CD4-positive, alpha-beta T cell treated with Interferon alpha-2 for 1 hour (primary cell): ENCODE data around the gene PHF14.

Experiments used
- DNase-seq, 2 donors: peaks; one replicate each; pipeline ENCODE4 v3.0.0-alpha.2; 2020 to 2022

PHF14 gene

DNA sequence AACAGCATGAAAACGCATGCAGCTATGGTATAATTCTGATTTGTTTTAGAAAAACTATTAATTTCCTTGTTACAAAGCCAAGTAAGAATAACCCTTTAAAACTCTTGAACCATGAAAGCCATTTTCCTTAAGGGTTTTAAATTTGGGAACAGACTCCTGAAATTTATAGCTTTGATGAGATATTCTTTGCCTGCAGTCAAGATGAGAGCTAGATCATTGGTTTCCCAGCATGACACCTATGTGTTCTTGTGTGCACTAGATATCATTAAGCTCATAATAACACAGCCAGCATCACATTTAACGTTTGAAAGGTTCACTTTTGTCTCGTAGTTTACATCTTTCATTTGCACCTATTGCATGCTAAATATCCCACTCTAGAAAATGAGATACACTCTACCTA lies 202.2 kb downstream of the PHF14 start:
- DNase-seq, result no peak

DNA sequence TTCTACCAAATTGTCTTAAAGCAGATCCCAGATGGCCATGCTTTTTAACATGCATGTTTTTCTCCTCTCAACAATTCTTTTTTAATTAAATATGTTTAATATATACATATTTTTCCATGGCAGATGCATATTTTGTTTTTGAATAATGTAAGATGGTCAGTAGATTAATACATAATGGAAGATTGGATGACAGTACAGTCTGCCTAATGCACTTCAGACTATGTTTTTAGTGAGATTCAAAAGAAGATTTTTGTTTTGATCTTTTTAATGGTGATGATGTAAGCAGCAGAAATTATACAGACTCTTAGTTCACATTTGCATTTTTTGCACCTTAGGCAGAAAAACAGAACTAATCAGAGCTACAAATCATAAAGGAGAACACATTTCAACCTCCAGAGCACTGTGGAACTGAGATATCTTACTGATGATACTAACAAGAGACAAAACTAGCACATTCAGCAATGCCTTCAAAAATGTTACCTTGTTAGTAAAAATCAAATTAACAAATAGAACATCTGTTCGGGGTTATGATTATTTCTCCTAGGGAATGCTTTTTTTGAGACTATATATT lies 203.4 kb downstream of the PHF14 start:
- DNase-seq, result no peak

DNA sequence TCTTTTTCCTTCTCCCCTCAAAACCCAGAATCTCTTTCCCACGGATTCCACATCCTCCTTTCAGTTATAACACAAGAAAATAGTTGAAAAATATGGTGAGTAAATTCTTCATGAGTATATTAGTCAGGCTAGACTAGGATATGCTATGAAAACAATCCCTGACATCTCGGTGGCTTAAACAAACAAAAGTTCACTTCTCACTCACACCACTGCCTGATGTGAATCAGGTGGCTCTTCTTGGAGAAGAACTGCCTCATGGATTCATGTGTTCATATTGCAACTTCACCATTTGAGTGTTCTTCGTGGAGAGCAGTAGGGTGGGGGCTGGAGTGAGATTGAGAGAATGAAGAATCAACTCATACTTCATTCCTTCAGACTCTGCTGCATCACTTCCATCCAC lies 204.1 kb downstream of the PHF14 start:
- no peak for DNase-seq

DNA sequence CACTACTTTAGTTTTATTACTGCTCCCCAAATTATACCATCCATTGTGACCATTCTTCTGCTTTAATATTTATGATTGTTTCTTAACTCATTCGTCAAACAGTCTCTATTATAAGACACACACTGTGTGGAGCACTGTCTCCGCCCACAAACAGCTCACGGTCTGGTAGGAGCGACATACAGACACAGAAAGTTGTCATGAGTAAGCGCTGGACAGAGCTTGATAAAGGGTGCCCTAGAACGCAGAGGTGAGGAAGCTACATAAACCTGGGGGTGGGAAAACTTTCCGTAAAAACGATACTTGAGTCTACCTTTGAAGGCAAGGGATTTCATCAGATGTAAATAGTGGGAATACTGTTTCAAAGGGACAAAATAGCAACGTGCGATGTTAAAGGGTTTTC lies 207.9 kb downstream of the PHF14 start:
- DNase-seq, result no peak

DNA sequence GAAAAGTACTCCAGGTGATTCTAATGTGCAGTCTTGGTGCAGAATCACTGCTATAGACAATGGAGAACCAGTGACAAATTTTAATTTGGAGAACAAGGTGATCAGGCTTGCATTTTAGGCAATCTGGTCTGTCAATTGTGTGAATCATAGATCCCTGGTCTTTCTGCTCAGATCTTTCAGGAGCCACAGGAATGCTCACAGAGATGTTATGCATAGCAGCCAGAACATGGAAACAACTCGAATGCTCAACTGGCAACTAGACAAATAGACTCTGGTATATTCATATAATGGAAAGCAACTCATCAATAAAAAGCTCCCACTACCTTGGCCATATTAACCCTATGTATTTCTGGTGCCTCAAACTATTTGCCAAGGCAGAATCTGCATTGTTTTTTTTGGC lies 209.1 kb downstream of the PHF14 start:
- no peak for DNase-seq

DNA sequence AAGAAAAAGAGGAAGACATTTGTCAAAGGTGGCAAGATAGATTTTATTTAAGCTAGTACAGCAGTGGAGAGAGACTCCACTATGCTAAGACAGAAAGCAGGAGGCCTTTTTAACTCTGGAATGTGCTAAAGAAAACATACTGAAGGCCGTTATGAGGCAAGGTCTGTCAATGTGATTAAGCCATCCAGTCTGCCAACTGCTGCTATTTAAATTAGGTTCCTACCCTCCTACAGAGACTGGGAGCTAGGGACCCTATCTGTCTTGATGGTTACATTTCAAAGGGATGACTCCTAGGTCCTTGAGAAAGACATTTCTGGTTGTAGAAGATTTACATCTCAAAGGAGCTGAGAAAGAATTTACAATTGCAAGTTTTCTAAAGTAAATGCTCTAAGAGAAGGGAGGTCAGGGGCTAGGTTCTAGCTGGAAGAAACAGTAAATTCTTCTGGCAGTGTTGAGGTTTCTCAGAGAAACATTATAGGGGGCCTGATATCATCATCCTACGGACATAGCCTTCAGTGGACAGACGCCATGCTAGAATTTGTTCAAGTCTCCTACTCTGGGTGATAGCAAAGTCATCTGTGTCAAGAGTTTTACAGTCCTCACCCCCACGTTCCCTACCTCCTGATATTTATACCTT lies 211.6 kb downstream of the PHF14 start:
- DNase-seq, result no peak

DNA sequence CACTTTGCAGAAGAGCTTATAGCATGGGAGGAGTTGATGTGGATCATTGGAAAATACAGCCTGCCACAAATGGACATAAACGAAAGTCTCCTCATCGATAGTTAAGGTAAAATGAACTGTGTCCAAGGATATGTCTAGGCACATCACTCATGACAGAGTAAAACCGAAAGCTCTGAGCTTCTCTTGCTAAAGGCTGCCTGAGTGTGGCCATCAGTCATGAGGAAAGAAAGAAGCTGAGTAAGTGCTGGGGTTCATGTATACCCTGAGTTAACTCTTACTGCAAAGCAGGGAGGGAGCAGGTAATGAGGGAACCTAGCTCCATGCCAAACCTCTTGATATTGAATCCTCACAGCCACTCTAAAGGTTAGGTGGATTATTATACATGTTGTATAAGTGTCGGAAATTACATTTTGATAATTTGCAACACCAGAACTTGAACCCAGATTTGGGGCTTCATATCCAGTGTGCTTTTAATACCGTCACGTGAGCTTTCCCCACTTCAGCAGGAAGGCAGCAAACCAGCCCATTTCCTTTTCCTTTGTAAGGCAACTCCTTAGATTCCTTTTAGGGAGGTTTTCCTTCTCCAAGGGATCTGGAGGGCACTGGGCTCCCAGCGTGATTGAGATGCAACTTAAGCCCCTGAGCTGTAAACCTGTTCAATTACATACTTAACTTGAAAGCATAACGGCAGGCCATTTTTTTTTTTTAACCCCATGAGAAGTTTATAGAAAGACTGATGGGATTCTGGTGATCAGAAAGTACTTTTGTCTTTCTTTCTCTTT lies 215.0 kb downstream of the PHF14 start:
- DNase-seq, result no peak

DNA sequence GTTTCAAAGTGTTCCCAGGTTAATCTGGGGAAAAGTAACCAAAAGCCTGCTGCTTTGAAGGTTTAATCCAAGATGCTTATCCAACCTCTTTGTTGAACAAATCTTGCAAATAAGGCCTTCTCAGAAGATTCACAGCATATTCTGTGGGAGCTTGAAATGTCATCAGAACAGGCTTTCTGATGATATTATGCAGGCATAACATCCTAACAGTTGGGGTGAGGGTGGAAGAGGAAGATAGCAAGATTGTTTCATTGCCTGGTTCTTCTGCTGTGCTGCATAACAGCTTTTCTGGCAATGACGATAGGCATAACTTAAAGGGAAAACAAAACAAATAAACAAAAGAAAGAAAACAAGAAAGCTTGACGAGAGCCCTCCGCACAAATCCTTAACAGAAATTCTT lies 217.4 kb downstream of the PHF14 start:
- no peak for DNase-seq

DNA sequence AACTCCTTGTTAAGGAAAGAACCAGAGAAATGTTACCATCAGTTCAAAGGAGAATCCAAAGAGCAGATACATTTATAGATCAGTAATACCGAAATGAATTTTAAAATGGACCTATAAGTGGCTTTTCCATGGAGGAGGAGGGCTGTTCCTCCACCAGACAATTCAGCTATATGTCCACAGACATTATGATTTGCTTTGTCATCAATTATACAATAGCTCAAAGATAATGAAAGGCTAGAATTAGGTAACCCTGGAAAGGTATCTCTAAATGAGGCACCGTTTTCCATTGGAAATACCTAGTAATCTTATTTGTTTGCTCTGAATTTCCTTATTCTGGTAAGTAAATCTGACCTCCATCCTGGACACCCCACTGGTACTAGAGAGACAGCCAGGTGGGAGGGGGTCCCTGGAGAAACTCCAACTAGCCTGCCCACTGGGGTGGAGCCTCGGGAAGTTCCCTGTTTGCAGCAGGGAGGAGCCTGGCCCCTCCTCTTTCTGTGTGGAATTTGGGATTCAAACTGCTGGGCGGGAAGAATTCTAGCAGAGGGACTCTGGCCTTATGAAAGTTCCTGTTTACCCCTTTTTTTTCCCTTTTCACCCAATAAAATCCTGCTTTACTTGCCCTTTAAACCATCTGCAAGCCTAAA lies 218.0 kb downstream of the PHF14 start:
- no peak for DNase-seq

DNA sequence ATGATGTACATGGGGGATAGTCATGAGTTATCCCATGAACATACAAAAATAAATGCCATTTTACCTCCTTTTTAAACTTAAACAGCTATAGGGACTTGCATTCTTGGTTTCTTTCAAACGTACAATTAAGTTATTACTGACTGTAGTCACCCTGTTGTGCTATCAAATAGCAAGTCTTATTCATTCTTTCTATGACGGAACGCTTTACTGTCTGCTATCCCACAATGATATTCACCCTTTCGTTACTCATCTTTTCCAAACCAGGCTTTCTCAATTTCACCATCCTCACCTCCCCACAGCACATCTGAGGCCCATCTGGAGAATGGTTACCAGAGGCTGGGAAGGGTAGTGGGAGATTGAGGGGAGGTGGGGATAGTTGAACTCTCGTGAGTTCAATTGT lies 218.8 kb downstream of the PHF14 start:
- no peak for DNase-seq

DNA sequence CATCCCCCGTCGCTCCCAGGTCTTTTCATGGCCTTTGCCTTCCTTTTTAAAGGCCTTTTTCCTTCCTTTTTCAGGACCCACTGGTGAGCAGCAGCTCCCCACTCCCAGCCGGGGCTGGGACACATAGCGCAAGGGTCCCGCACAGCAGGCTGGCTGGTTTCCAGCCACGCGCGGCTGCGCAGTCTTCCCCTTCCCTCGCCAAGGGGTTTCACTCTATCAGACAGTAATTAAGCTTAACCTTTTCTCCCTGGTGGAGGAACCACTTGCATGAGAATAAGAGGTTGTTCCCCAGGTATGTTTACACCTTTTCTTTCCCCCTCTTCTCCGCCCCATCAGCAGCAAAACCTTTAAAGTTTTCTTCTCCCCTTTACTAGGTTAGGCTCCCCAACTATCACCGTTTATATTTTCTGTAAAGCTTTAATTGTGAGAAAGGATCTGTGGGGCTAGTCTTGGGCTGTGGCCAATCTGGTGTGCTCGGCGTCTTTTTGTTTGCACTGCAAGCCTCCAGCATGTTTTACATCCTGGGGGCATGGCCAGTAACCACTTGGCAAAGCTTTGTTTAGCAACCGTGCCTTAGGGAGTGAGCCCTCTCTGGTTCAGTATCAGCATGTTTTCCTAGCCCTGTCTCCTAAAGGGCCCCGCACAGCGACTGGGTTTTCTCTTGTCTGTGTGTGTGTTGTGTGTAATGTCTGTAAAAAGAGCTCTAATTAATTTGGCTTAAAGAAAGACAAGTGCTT lies 219.6 kb downstream of the PHF14 start:
- no peak for DNase-seq

DNA sequence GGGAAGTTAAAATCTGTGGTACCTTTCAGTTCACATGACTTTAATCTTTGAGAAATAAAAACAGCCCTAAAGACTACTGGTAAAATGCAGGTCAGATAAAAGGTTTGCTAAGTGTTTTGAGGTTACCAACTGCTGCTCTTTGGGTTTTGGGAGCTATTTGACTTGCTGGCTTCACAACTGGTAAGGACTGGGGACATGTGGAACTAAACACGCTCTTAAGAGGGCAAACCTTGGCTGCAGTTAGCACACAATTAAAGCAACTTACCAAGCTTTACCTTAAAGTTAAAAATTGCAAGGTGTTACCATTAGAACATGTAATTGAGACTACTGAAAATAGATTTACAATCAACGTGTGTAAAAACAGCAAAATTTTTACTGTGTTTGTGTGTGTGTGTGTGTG lies 220.2 kb downstream of the PHF14 start:
- DNase-seq, result no peak

DNA sequence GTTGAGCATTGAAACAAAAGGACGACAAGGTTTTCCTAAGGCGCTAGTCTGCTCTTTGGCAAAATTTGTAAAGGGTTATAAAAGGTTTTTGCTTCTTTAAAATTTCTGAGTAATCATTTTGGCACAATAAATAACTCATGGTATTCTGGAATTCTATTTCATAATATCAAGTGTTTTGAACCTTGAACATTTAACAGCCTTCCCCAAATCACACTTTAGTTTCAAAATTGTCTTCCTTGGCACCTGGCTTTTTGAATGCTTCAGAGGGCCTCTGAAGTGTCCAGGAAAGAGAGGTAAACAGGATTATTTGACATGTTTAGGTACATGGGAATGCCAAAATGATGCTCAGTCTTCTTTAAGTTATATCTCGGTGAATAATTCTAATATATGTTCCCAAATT lies 220.8 kb downstream of the PHF14 start:
- DNase-seq, result no peak

DNA sequence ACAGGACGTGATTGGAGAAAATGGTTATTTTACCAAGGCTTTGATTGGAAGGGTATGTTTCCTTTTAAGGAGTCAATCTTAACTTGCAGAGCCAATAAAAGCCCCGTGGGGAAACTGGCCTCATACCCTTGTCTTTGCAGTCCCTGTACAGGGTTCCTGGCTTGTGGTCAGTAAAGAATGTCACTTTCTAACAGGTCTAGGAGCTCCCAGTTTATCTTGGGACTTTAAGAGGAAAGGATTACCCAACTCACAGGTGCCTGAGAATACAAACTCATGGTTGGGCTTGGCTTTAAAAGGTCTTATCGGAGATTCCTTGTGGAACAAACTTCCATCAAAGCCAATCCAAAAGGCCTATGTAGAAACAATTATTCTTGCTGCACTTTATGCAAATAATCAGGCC lies 221.8 kb downstream of the PHF14 start:
- DNase-seq, result no peak

DNA sequence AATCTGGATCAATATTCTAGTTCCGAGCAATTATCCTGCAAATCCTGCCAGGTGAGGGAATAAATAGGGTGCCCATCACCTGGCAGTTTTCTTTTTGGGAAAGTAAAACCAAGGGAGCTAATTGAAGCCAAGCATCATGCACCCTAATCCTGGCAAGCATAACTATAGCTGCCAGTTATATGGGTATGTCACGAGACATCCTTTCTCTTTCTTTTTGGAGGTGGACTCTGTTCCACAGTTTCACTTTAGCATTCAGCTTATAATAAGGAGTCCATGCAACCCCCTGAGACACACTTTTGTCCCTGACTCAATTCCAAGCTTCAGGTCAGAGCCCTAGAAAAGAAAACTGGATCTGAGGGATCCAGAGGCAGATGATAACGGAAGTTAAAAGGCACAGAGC lies 222.5 kb downstream of the PHF14 start:
- no peak for DNase-seq

DNA sequence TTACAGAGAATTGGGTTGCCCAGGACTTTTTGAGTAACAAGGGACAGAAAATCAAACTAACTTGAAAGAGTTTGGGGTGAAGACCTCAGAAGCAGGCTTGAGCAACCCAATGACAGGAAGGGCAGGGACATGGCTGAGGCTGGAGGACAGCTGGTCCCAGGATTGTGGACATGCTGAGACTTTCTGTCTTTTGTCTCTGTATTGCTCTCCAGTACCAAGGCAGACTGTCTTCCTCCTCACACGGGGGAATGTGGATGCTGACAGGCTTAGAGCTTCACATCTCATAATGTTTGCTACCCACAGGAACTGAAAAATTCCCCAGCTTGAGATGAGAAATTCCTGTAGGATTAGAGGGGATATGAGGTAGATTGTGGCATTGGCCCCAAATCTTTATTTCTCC lies 229.6 kb downstream of the PHF14 start:
- DNase-seq, result no peak

DNA sequence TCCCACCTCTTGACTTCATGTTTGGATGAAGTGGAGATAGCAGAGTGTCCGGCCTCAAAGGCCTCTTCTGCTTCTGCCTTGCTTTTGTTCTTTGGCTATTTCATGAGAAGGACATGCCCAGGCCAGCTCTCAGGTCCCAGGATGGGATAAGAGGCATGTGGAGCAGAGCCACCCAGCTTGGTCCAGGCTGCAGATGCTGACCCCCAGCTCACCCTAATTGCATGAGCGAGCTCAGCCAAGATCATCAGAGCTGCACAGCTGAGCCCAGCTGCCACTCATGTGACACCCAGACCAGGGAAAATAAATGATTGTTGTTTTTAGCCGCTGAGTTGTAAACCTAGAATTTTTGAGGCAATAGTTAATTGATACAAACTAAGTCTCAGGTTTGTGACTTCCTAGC lies 230.0 kb downstream of the PHF14 start:
- DNase-seq, result no peak

DNA sequence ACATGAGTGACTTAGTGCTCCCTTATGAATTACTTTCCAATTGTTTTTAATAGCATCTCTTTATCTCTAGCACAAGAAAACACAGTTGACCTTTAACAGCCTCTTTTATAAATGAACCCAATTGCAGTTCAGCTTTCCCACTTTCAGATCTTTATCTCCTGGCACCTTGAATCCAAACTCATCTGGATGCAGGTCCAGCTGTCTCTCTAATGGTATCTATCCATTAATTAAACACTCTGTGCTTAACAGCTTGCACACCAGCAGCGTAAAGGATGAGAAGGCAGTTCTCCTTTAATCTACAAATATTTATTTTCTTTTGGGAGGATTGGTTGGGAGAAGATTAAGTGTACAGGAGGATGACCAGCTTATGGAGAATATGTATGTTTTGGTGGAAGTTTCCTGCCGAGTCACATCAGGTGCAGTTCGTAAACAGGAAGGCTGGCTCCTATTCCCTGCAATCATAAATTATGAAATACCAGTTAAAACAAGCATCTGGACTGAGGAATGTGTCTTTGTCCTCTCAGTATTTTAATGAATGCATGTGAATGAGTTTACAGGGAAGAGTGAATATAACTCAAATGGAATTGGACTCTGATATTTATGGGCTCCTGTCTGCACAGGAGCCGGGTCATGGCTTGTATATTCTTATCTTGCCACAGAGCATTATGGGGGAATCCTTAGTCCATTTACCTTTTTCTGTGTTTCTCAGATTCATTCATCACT lies 232.7 kb downstream of the PHF14 start:
- no peak for DNase-seq

DNA sequence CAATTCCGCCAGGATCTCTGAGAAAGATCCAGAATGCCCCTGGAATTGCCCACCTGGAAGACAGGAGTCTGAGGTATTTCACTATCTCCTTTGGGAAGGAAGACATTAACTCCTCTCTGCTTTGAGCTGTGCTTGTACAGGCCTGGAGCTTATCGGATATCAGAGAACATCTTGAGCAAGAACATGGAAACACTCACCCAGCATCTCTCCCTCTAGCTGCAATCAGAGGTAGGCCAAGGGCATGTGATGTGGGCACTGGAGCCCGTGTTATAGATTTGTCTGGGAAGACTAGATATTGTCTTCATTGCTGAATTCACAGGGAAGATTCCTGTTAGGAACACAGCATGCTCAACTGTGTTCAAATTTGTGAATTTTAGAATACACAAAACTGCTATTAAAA lies 233.9 kb downstream of the PHF14 start:
- no peak for DNase-seq

DNA sequence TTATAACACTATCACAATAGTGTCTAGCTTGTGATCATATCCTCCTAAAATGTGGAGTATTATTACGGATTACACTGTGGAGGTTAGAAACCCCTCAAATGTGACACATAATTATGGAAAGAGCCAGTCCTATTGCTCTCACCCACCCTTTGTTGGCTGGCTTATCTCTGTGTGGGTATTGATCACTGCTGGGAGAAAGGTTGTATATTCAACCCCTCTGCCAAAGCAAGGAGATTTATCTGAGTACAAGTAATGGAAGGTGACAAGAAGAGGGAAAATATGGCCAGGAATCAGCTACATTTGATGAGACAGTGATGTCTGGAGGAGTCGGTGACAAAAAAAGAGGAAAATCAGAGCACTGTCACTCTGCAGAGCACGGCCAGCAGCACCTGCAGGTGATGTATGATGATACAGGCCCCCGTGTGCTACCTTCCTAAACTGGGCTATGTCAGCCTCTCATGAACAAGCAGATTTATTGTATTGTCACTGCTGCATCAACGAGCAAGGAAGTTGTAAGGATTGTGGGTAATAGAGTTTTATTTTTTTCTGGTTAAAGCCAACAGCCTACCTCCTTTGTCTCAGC lies 235.3 kb downstream of the PHF14 start:
- no peak for DNase-seq

DNA sequence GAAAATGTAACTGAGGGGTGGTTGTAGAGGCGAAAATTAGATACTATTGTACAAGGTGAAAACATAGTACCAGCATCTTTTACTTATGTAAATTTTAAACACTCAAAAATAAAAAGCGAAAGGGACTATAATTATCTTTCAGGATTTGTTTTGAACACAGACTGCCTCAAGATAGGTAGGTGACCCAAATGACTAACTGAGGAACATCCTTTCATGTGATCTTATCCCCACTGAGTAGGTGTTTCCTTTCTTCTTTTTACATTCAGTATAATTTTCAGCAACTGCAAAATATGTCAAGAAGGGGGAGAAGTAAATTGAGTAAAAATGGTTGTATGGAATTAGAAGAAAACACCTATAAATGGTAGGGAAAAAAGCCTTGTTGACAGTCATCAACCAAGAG lies 236.7 kb downstream of the PHF14 start:
- no peak for DNase-seq

DNA sequence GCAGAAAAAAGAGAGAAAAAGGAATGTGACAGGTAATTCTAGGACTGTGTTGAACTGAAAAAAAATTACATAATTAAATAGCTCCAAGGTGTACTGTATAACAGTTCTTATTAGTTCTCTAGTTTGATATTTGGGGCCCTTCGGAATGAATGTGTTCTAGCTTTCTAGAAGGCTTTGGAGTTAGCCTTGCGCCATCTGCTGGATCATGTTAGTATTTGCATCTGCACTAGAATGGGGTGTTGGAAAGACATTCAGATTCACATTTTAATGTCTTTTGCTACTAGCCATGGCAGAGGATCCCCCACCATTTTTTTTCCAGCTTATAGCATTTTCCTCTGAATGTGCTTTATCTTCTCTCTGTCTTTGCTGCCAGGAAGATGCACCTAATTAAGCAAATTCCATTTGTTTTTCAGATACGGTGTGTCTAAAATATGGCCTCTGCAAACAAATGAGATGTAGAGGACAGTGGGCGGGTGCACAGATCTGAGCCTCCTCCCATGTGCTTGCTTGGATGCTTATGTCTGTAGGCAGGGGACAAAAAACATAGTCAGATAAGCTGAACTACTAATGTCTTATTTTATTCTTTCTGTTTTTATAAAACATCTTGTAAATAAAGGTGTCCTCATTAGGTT lies 238.5 kb downstream of the PHF14 start:
- DNase-seq, result peak; percentile 33 to 57
